Progenitor cell of endocrine pancreas (in vitro differentiated cells): ENCODE results near the gene NELL1. TPM values are rescaled to one million over a fixed set of nuclear protein-coding genes. Genes with fewer than 3 reads are reported as not detected.
A peak's percentile ranks its signal among the peaks of the same experiment; 100 is the strongest.

Experiments
- DNase-seq: peaks from one replicate; pipeline ENCODE4 v3.0.0; 2021; ENCODE audit warnings: low spot score; ENCODE audit not compliant: unreplicated experiment
- H3K27ac Mint-ChIP-seq: 2 replicates; pipeline ENCODE4 v1.8.0; 2021; ENCODE audit warnings: mild to moderate bottlenecking, moderate library complexity, mixed read lengths
- H3K27me3 Mint-ChIP-seq: 2 replicates; pipeline ENCODE4 v1.8.0; 2021; ENCODE audit warnings: mixed read lengths
- H3K36me3 Mint-ChIP-seq: 2 replicates; pipeline ENCODE4 v1.8.0; 2022; ENCODE audit warnings: mixed read lengths; ENCODE audit not compliant: insufficient read depth
- H3K4me1 Mint-ChIP-seq: 2 replicates; pipeline ENCODE4 v1.8.0; 2021; ENCODE audit warnings: low read depth, mixed read lengths
- H3K4me3 Mint-ChIP-seq: 2 replicates; pipeline ENCODE4 v1.8.0; 2021; ENCODE audit warnings: low read depth, mild to moderate bottlenecking, moderate library complexity, mixed read lengths
- H3K9me3 Mint-ChIP-seq: 2 replicates; pipeline ENCODE4 v1.8.0; 2021; ENCODE audit warnings: low read depth, mixed read lengths
- CTCF ChIP-seq: fragments of 200-600 bp; sonication (generic); IDR thresholded peaks from one replicate; pipeline ENCODE4 v1.5.0; 2021; ENCODE audit warnings: antibody characterized with exemption, mild to moderate bottlenecking; ENCODE audit not compliant: unreplicated experiment
- total RNA-seq: library from RNA; stranded (reverse); gene quantifications from 2 replicates; pipeline ENCODE4 v1.2.1, GENCODE V29; 2021

Gene NELL1
- total RNA-seq, 1 donor from 2014 or later, result 2.2 TPM

DNA sequence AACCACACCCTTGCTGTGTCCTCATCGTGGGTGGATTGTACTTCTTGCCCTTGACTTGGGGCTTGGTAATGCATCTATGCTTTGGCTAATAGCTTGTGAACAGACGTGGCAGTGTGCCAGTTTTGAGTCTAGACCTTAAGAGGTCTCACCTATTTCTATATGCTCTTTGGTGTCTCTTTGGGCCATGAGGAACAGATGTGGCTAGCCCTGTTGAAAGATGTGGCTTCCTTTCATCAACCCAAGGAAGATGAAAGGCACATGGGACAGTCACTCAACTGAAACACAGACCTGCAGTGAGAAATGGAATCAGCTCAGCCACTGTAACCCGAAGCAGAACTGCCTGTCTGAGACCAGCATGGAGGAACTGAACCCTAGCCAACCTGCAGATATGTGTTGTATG, 7.9 kb upstream of the NELL1 start:
- no peak overlapping the region for H3K4me3 Mint-ChIP-seq
- H3K9me3 Mint-ChIP-seq, result peaks cover 3% of the 10 kb centered on the region
- no peaks in the 10 kb centered on the region for H3K36me3 Mint-ChIP-seq
- DNase-seq, result no peak
- H3K27ac Mint-ChIP-seq, result no peak overlapping the region
- H3K4me1 Mint-ChIP-seq, result no peaks in the 10 kb centered on the region
- no peak for TF ChIP-seq CTCF
- peaks cover 46% of the 10 kb centered on the region for H3K27me3 Mint-ChIP-seq

DNA sequence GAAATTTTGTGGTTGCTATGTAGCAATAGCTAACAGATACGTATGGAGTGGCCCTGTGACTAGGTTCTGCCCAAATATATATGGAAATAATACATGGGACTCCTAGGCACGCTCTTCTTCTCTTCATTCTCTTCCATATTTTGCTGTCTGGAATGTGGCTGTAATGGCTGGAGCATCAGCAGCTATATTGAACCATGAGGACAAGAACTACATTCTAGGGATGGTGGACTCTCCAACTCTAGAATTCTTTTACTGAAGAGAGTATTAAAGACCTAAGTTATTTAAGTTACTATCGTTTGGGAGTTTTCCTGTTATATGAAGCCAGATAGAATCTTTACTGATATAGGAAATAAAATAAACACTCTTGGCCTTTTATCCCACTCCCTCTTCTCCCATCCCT, 7.5 kb upstream of the NELL1 start:
- no peak for DNase-seq
- H3K4me3 Mint-ChIP-seq, result no peak overlapping the region
- no peaks in the 10 kb centered on the region for H3K4me1 Mint-ChIP-seq
- H3K27ac Mint-ChIP-seq, result no peak overlapping the region
- peaks cover 48% of the 10 kb centered on the region for H3K27me3 Mint-ChIP-seq
- peaks cover 3% of the 10 kb centered on the region for H3K9me3 Mint-ChIP-seq
- TF ChIP-seq CTCF, result no peak
- no peaks in the 10 kb centered on the region for H3K36me3 Mint-ChIP-seq

DNA sequence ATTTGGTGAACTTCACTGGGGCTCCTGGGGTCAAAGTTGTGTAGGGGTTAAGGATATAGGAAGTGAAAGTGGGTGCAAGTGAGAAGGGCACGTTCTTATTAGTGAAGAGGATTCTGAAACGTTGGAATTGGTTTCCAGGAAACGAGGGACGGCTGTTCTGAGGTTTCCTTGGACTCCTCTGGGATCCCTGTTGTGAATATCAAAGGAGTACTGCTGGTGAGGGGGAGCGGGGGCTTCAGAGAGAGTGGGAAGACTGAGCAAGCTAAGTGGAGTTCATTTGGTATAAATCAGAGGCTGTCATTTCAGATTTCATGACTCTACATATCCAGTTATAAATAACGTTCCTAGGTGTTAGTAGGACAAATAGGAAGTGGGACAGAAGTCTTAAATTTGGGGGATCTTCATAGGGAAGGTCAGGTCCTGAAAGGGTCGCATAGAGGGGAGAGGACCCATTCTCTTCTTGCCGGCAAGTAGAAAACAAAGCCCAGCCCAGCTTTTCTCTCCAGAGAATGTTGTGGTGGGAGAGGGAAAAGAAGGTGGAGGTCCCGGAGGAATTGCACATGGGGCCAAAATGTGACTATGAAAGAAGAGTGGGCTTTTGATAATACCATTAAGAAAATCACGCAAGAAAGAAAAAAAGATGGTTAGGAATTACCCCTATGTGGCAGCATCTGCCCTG, 1.1 kb upstream of the NELL1 start:
- peaks cover 83% of the 10 kb centered on the region for H3K27me3 Mint-ChIP-seq
- no peaks in the 10 kb centered on the region for H3K9me3 Mint-ChIP-seq
- peak overlapping the region; percentile 70 for H3K4me3 Mint-ChIP-seq
- DNase-seq, result no peak
- peaks cover 14% of the 10 kb centered on the region for H3K4me1 Mint-ChIP-seq
- no peak overlapping the region for H3K27ac Mint-ChIP-seq
- TF ChIP-seq CTCF, result no peak
- no peaks in the 10 kb centered on the region for H3K36me3 Mint-ChIP-seq

GRCh38 chr11:20669820-20670684, 666 bp downstream of the NELL1 start:
- no peaks in the 10 kb centered on the region for H3K9me3 Mint-ChIP-seq
- DNase-seq, result no peak
- no peaks in the 10 kb centered on the region for H3K36me3 Mint-ChIP-seq
- no peak for TF ChIP-seq CTCF
- no peak overlapping the region for H3K27ac Mint-ChIP-seq
- H3K4me1 Mint-ChIP-seq, result peaks cover 14% of the 10 kb centered on the region
- H3K27me3 Mint-ChIP-seq, result peaks cover 89% of the 10 kb centered on the region
- H3K4me3 Mint-ChIP-seq, result peak overlapping the region; percentile 76

DNA sequence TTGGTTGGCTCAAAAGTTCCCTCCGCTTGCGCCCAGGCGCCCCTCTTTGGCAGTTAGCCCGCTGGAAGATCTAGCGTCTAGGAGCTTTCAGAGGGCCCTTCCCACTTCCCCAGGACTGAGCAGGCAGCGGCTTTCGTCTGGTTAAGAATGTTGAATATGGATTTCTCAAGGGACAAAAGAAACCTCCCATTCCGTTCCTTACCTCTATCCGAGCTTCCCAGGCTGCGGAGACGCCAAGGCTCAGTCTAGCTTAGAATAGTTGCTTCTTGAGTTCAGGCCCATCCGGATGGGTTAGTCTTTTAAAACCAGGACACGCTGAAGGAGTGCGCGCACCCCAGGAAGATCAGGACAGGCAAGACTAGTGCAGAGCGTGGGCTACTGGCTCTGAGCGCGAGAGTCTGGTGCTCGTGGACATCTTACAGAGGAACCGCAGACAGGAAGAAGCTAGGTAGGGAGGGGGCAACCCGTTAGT, 1.6 kb downstream of the NELL1 start:
- no peaks in the 10 kb centered on the region for H3K36me3 Mint-ChIP-seq
- H3K27me3 Mint-ChIP-seq, result peaks cover 84% of the 10 kb centered on the region
- no peaks in the 10 kb centered on the region for H3K9me3 Mint-ChIP-seq
- H3K4me3 Mint-ChIP-seq, result peak overlapping the region; percentile 61
- H3K27ac Mint-ChIP-seq, result peak overlapping the region; percentile 24
- H3K4me1 Mint-ChIP-seq, result peaks cover 14% of the 10 kb centered on the region
- TF ChIP-seq CTCF, result no peak
- DNase-seq, result no peak
